ENCODE measurements around the gene ADAM8. TPM values are rescaled to one million over a fixed set of nuclear protein-coding genes. Genes with fewer than 3 reads are reported as not detected.

ADAM8 gene
- total and polyA plus RNA-seq, 8 donors = 1.9 to 45.3 (median 3.8) TPM

DNA sequence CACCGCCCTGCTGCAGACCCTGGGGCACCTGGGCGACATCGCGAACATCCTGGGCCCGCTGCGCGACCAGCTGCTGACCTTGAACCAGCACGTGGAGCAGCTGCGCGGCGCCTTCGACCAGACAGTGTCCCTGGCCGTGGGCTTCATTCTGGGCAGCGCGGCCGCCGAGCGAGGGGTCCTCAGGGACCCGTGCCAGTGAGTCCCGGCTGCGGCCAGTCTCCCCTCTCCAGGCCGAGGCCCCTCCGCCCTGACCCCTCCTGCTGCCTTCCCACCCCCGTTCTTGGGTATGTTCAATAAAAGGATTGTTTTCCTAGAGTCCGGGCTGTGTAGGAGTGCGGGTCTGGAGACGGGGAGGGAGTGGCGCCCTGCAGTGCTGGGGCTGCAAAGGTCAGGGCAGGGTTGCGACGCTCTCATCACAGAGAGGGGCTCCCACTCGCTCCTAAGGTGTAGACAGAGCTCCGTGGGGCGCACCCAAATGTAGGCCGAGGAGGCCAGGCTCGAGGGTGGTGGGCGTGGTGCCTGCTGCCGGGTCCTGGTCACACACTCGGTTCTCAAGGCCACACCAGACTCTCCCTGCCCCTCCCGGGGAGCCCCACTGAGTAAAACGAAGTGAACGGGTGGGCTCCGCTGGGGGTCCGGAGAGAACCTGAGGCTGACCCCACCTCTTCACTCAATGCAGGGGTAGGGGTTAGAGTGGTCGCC is 45.3 kb downstream of the ADAM8 start:
- ATAC-seq = no peak
- peaks cover 65 to 100% of the 10 kb centered on the region in 2 donors for H3K27me3 ChIP-seq

DNA sequence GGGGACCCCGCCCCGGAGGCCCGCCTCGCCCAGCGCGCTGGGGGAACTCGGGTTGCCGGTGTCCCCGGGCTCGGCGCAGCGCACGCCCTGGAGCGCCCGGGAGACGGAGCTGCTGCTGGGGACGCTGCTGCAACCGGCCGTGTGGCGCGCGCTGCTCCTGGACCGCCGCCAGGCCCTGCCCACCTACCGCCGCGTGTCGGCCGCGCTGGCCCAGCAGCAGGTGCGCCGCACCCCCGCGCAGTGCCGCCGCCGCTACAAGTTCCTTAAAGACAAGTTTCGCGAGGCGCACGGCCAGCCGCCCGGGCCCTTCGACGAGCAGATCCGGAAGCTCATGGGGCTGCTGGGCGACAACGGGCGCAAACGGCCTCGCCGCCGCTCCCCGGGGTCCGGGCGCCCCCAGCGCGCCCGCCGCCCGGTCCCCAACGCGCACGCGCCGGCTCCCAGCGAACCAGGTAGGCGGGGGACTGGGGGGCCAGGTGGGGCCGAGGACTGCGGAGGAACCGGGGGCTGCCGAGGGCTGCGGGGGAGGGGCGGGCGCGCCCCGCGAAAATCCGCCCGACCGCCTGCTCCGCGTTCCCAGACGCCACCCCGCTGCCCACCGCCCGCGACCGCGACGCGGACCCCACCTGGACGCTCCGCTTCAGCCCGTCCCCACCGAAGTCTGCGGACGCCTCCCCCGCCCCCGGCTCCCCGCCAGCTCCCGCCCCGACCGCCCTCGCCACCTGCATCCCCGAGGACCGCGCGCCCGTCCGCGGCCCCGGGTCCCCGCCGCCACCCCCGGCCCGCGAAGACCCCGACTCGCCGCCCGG is 46.1 kb downstream of the ADAM8 start:
- Histone ChIP-seq H3K4me3 (peak overlapping the region in 1 of 2 donors; percentile 11), H3K9me3 (no peaks in the 10 kb centered on the region), H3K27ac (no peak overlapping the region), H3K36me3 (no peaks in the 10 kb centered on the region), H3K4me1 (peaks cover 0 to 22% of the 10 kb centered on the region in 2 donors), H3K27me3 (peaks cover 57 to 100% of the 10 kb centered on the region in 2 donors)
- ATAC-seq (peak; percentile 40), DNase-seq (peak in 1 of 4 donors; percentile 40)
- TF ChIP-seq, protein P1, sequence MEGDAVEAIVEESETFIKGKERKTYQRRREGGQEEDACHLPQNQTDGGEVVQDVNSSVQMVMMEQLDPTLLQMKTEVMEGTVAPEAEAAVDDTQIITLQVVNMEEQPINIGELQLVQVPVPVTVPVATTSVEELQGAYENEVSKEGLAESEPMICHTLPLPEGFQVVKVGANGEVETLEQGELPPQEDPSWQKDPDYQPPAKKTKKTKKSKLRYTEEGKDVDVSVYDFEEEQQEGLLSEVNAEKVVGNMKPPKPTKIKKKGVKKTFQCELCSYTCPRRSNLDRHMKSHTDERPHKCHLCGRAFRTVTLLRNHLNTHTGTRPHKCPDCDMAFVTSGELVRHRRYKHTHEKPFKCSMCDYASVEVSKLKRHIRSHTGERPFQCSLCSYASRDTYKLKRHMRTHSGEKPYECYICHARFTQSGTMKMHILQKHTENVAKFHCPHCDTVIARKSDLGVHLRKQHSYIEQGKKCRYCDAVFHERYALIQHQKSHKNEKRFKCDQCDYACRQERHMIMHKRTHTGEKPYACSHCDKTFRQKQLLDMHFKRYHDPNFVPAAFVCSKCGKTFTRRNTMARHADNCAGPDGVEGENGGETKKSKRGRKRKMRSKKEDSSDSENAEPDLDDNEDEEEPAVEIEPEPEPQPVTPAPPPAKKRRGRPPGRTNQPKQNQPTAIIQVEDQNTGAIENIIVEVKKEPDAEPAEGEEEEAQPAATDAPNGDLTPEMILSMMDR (IDR thresholded peaks at IDR 0.05) = no peak
- intact Hi-C loops (cut with DNase I) = no loop called here

More for the DNA sequence above, 45.3 kb downstream of the ADAM8 start:
- Histone ChIP-seq H3K27ac (no peak overlapping the region), H3K4me3 (no peak overlapping the region), H3K9me3 (no peaks in the 10 kb centered on the region), H3K36me3 (no peaks in the 10 kb centered on the region), H3K4me1 (peaks cover 2 to 30% of the 10 kb centered on the region in 2 donors)
- intact Hi-C loops (cut with DNase I) = no loop called here
- TF ChIP-seq, protein P1 (IDR thresholded peaks at IDR 0.05) = no peak
- DNase-seq = no peak

DNA sequence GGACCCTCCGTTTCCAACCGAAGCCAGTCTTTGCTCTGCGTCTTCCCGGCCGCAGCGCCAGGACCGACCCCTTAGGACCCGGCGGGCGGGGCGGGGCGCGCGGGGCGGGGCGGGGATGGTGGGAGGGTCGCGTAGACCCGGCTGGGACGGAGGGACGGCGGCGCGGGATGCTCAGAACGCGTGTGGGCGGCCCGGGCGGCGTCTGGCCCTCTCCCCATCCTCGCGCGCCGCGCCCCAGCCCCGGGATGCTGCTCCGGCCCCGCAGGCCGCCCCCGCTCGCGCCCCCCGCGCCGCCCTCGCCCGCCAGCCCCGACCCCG is 46.7 kb downstream of the ADAM8 start, which contains the start of gene UTF1:
Gene UTF1 (plus strand): TSS at position 174 of the 318 bp plus-strand sequence. CDS start 72 bp downstream, at position 246.
- intact Hi-C loops (cut with DNase I) = no loop called here
- Histone ChIP-seq H3K9me3 (no peaks in the 10 kb centered on the region), H3K27me3 (peaks cover 51 to 100% of the 10 kb centered on the region in 2 donors), H3K36me3 (no peaks in the 10 kb centered on the region), H3K4me3 (peak within 1 kb of the TSS in 1 of 2 donors; percentile 11), H3K4me1 (peaks cover 0 to 16% of the 10 kb centered on the region in 2 donors), H3K27ac (no peak within 1 kb of the TSS)
- ATAC-seq (no peak), DNase-seq (no peak)
- TF ChIP-seq, protein P1 (IDR thresholded peaks at IDR 0.05) = no peak

DNA sequence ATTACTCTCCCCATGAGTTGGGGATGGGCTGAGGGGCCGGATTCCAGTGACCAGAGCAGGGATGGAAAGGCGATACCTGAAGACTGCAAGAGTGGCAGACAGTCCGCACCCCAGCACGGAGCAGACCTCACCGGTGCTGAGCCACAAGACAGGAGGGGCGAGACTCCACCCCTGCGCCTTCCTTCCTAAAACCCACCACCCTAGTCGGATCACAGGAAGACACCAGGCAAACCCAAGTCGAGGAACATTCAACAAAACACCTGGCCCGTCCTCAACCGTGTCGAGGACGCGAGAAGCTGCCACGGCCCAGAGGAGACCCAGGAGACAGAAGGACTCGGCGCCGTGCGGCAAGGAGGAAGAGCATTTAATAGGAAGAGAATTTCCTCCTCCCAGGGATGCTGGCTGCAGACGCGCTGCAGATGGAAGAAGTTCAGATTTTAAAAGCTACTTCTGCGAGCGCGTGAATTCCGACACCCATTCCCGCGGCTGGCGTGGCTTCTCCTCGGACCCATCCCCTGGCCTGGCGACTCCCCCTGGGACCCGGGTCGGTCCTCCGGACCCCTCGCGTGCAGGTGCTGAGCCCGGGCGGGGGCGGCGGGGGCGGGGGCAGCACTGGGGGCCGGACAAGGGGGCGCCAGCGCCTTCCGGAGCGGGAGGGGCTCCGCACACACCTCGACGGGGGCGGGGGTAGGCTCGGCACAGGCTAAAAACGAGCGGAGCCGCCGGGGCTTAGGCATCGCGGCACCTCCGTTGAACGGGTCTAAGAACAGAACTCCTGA is 47.2 kb downstream of the ADAM8 start:
- Histone ChIP-seq H3K27ac (no peak overlapping the region), H3K9me3 (no peaks in the 10 kb centered on the region), H3K4me3 (no peak overlapping the region), H3K36me3 (no peaks in the 10 kb centered on the region), H3K27me3 (peaks cover 51 to 100% of the 10 kb centered on the region in 2 donors), H3K4me1 (peaks cover 0 to 14% of the 10 kb centered on the region in 2 donors)
- DNase-seq = no peak
- ATAC-seq = no peak
- intact Hi-C loops (cut with DNase I) = no loop called here
- TF ChIP-seq, protein P1 (IDR thresholded peaks at IDR 0.05) = no peak
